GM23248 (cell line): ENCODE data around the gene SLC6A18. TPM values are rescaled to one million over a fixed set of nuclear protein-coding genes. Genes with fewer than 3 reads are reported as not detected.

ENCODE experiments used
- DNase-seq: peaks from one replicate; pipeline ENCODE4 v3.0.0-alpha.2; 2015
- H2AFZ ChIP-seq: fragments of 200-600 bp; sonication (generic); 2 replicates; pipeline ENCODE4 v1.6.1; 2016; ENCODE audit warnings: antibody characterized with exemption
- H3F3A ChIP-seq: fragments of 200-600 bp; sonication (generic); 2 replicates; pipeline ENCODE4 v1.6.1; 2016; ENCODE audit warnings: mild to moderate bottlenecking, antibody characterized with exemption, mixed run types; ENCODE audit not compliant: insufficient read depth
- H3K27ac ChIP-seq: fragments of 200-600 bp; sonication (generic); 2 replicates; pipeline ENCODE4 v1.5.1; 2016; ENCODE audit warnings: mild to moderate bottlenecking
- H3K27me3 ChIP-seq: fragments of 200-600 bp; sonication (generic); replicated peaks from 2 replicates; pipeline ENCODE4 v1.6.1; 2016; ENCODE audit warnings: mild to moderate bottlenecking; ENCODE audit not compliant: insufficient read depth
- H3K36me3 ChIP-seq: fragments of 200-600 bp; sonication (generic); 2 replicates; pipeline ENCODE4 v1.6.1; 2016; ENCODE audit warnings: low read depth, mild to moderate bottlenecking
- H3K4me1 ChIP-seq: fragments of 200-600 bp; sonication (generic); 2 replicates; pipeline ENCODE4 v1.6.1; 2016; ENCODE audit warnings: mild to moderate bottlenecking; ENCODE audit not compliant: insufficient read depth
- H3K4me2 ChIP-seq: fragments of 200-600 bp; sonication (generic); one replicate; pipeline ENCODE4 v1.6.1; 2016; ENCODE audit warnings: mild to moderate bottlenecking; ENCODE audit not compliant: unreplicated experiment
- H3K4me3 ChIP-seq: fragments of 200-600 bp; sonication (generic); 2 replicates; pipeline ENCODE4 v1.5.1; 2016; ENCODE audit warnings: mild to moderate bottlenecking
- H3K79me2 ChIP-seq: fragments of 200-600 bp; sonication (generic); 2 replicates; pipeline ENCODE4 v1.6.1; 2016; ENCODE audit warnings: mild to moderate bottlenecking; ENCODE audit not compliant: insufficient read depth
- H3K9ac ChIP-seq: fragments of 200-600 bp; sonication (generic); 2 replicates; pipeline ENCODE4 v1.6.1; 2016; ENCODE audit warnings: mild to moderate bottlenecking
- H3K9me2 ChIP-seq: fragments of 200-600 bp; sonication (generic); 2 replicates; pipeline ENCODE4 v1.6.1; 2016; ENCODE audit warnings: mixed run types, mild to moderate bottlenecking, moderate library complexity; ENCODE audit not compliant: insufficient read depth
- H3K9me3 ChIP-seq: fragments of 200-600 bp; sonication (generic); one replicate; pipeline ENCODE4 v1.6.1; 2017; ENCODE audit warnings: low read depth
- H4K20me1 ChIP-seq: fragments of 200-600 bp; sonication (generic); 2 replicates; pipeline ENCODE4 v1.6.0; 2016; ENCODE audit not compliant: insufficient read depth
- EZH2 ChIP-seq: fragments of 200-600 bp; sonication (generic); IDR thresholded peaks from 2 replicates; pipeline ENCODE4 v1.6.1; 2018; ENCODE audit warnings: antibody characterized with exemption, mild to moderate bottlenecking; ENCODE audit not compliant: insufficient read depth, poor library complexity, severe bottlenecking
- EZH2phosphoT487 ChIP-seq: fragments of 200-600 bp; sonication (generic); IDR thresholded peaks from 2 replicates; pipeline ENCODE4 v1.6.1; 2018; ENCODE audit warnings: antibody characterized with exemption, moderate library complexity, mild to moderate bottlenecking, low read depth; ENCODE audit not compliant: insufficient read depth
- WGBS, 2 experiments: methylation state at CpG; one replicate each; pipeline ENCODE4 v1.1.6; 2015 to 2017; ENCODE audit warnings: low lambda C conversion rate in 2 of 2, low coverage in 1 of 2; ENCODE audit errors: missing lambda C conversion rate in 2 of 2; 5-methylcytosine and 5-hydroxymethylcytosine counted together
- in situ Hi-C: fragments of 300-500 bp; cut with MboI; formaldehyde crosslinking; loops from 2 replicates; pipeline ENCODE4 v1.15.0; 2020
- polyA plus RNA-seq: library from polyadenylated mRNA; unstranded; fragments of >200 nt; fragmentation: Nextera tagmentation; extraction: Ambion mirVana; gene quantifications from 2 replicates; pipeline ENCODE4 v1.2.1, GENCODE V29; 2016
- total RNA-seq: library from RNA; depleted of rRNA; stranded (reverse); fragments of >200 nt; shearing (Covaris generic); gene quantifications from 2 replicates; pipeline ENCODE4 v1.2.3, GENCODE V29; 2014

The SLC6A18 gene
- total and polyA plus RNA-seq, 2 experiments from 2014 or later = not detected

- Histone ChIP-seq H3K79me2 (no peaks in the 10 kb centered on the region), H4K20me1 (no peaks in the 10 kb centered on the region), H3K4me3 (no peak overlapping the region), H3K9ac (no peak overlapping the region), H3K36me3 (no peaks in the 10 kb centered on the region), H3K4me2 (no peak overlapping the region), H2AFZ (no peak overlapping the region), H3K9me2 (no peaks in the 10 kb centered on the region), H3K27me3 (peaks cover 27% of the 10 kb centered on the region), H3F3A (no peaks in the 10 kb centered on the region), H3K9me3 (no peaks in the 10 kb centered on the region), H3K27ac (no peak overlapping the region), H3K4me1 (no peaks in the 10 kb centered on the region)
- DNase-seq = no peak
- WGBS, 2 experiments = 34 to 37% methylated on average over 6 of the region's 6 CpGs
- in situ Hi-C loops = no loop called here
- TF ChIP-seq EZH2phosphoT487 (no peak), EZH2 (no peak)
Measured at GRCh38 chr5:1188464-1188863, 36.7 kb upstream of the SLC6A18 start.

- Histone ChIP-seq H2AFZ (no peak overlapping the region), H3K36me3 (no peaks in the 10 kb centered on the region), H3K4me2 (no peak overlapping the region), H3K27ac (no peak overlapping the region), H3K4me3 (no peak overlapping the region), H3K4me1 (no peaks in the 10 kb centered on the region), H3F3A (no peaks in the 10 kb centered on the region), H3K9me3 (no peaks in the 10 kb centered on the region), H3K27me3 (peaks cover 28% of the 10 kb centered on the region), H3K9ac (no peak overlapping the region), H3K9me2 (no peaks in the 10 kb centered on the region), H4K20me1 (no peaks in the 10 kb centered on the region), H3K79me2 (no peaks in the 10 kb centered on the region)
- in situ Hi-C loops = no loop called here
- WGBS, 2 experiments = 44 to 52% methylated on average over 10 of the region's 10 CpGs
- TF ChIP-seq EZH2 = no peak
- no peak for DNase-seq
Measured at GRCh38 chr5:1189269-1189668, 35.9 kb upstream of the SLC6A18 start.

- Histone ChIP-seq H3K4me3 (no peak overlapping the region), H3K27me3 (peaks cover 31% of the 10 kb centered on the region)
Measured at GRCh38 chr5:1190278-1190677, 34.9 kb upstream of the SLC6A18 start.

GRCh38 chr5:1190837-1191239 lies 34.3 kb upstream of the SLC6A18 start:
- Histone ChIP-seq H3K4me3 (no peak overlapping the region), H3K9me2 (no peaks in the 10 kb centered on the region), H3K27ac (no peak overlapping the region), H2AFZ (no peak overlapping the region), H3K9ac (no peak overlapping the region), H3K36me3 (no peaks in the 10 kb centered on the region), H3F3A (no peaks in the 10 kb centered on the region), H3K4me1 (no peaks in the 10 kb centered on the region), H3K4me2 (no peak overlapping the region), H3K9me3 (no peaks in the 10 kb centered on the region), H4K20me1 (no peaks in the 10 kb centered on the region), H3K79me2 (no peaks in the 10 kb centered on the region), H3K27me3 (peaks cover 31% of the 10 kb centered on the region)
- WGBS, 2 experiments = 11 to 13% methylated on average over 6 of the region's 6 CpGs
- no peak for DNase-seq
- TF ChIP-seq EZH2phosphoT487 (no peak), EZH2 (no peak)
- in situ Hi-C loops = no loop called here

More at GRCh38 chr5:1190278-1190677, 34.9 kb upstream of the SLC6A18 start:
- Histone ChIP-seq H3K9me2 (no peaks in the 10 kb centered on the region), H3K79me2 (no peaks in the 10 kb centered on the region), H3K36me3 (no peaks in the 10 kb centered on the region), H2AFZ (no peak overlapping the region), H3F3A (no peaks in the 10 kb centered on the region), H3K27ac (no peak overlapping the region), H4K20me1 (no peaks in the 10 kb centered on the region), H3K9me3 (no peaks in the 10 kb centered on the region), H3K4me1 (no peaks in the 10 kb centered on the region), H3K9ac (no peak overlapping the region), H3K4me2 (no peak overlapping the region)
- TF ChIP-seq EZH2phosphoT487 (no peak), EZH2 (no peak)
- no peak for DNase-seq
- in situ Hi-C loops = no loop called here
- WGBS, 2 experiments = 54 to 59% methylated on average over 12 of the region's 12 CpGs
